Common myeloid progenitor, CD34-positive (primary cell): ENCODE data around the gene TNN. TPM values are rescaled to one million over a fixed set of nuclear protein-coding genes. Genes with fewer than 3 reads are reported as not detected.
"Not testable (repeated sequence)": the region's sequence is repeated elsewhere in the genome, so short reads cannot be mapped to it uniquely, and the experiment has no call there.

ENCODE experiments used
- CTCF ChIA-PET: fragments of 350-600 bp; sonication (Branson Sonifier 250); formaldehyde crosslinking; loops from one replicate; lab custom pipeline; 2021; ENCODE audit warnings: antibody characterized with exemption; lab: Charles Lee
- POLR2A ChIA-PET: fragments of 350-600 bp; sonication (Branson Sonifier 250); formaldehyde crosslinking; loops from one replicate; lab custom pipeline; 2021; ENCODE audit warnings: antibody characterized with exemption; lab: Charles Lee
- DNase-seq, 3 donors: peaks; one replicate each; pipeline versions ENCODE4 v3.0.0 to v3.0.0-alpha.2; 2013
- H3K27ac ChIP-seq, 2 experiments: 1 replicate in 1 of 2; 2 replicates in 1 of 2; pipeline ENCODE4 v1.7.0; 2013; ENCODE audit warnings: inconsistent platforms in 2 of 2, low read length in 2 of 2, mild to moderate bottlenecking in 2 of 2, low read depth in 1 of 2, moderate library complexity in 1 of 2; ENCODE audit not compliant: severe bottlenecking in 2 of 2, insufficient read depth in 1 of 2, poor library complexity in 1 of 2
- H3K27me3 ChIP-seq, 5 experiments: replicated peaks in 2 of 5; 1 replicate in 3 of 5; 2 replicates in 2 of 5; pipeline versions ENCODE4 v1.6.1 to v1.7.0; 2013; ENCODE audit warnings: low read length in 4 of 5, mild to moderate bottlenecking in 2 of 5, moderate library complexity in 2 of 5, inconsistent platforms in 1 of 5; ENCODE audit not compliant: insufficient read depth in 5 of 5, control insufficient read depth in 4 of 5
- H3K36me3 ChIP-seq, 4 experiments: 1 replicate in 2 of 4; 2 replicates in 2 of 4; pipeline versions ENCODE4 v1.6.1 to v1.7.0; 2013; ENCODE audit warnings: low read length in 3 of 4, control low read depth in 1 of 4, mild to moderate bottlenecking in 1 of 4; ENCODE audit not compliant: control insufficient read depth in 4 of 4, insufficient read depth in 4 of 4
- H3K4me1 ChIP-seq, 4 experiments: 1 replicate in 3 of 4; 2 replicates in 1 of 4; pipeline versions ENCODE4 v1.6.1 to v1.7.1; 2013; ENCODE audit warnings: low read length in 3 of 4, mild to moderate bottlenecking in 3 of 4, control low read depth in 1 of 4, inconsistent platforms in 1 of 4, moderate library complexity in 1 of 4; ENCODE audit not compliant: control insufficient read depth in 4 of 4, insufficient read depth in 4 of 4; ENCODE audit errors: control extremely low read depth in 1 of 4
- H3K4me3 ChIP-seq, 7 experiments: 1 replicate in 4 of 7; 2 replicates in 3 of 7; pipeline versions ENCODE4 v1.5.1 to v1.7.0; 2013; ENCODE audit warnings: mild to moderate bottlenecking in 7 of 7, low read length in 6 of 7, moderate library complexity in 6 of 7, inconsistent platforms in 2 of 7, low read depth in 2 of 7, control low read depth in 1 of 7; ENCODE audit not compliant: insufficient read depth in 4 of 7, control insufficient read depth in 1 of 7; ENCODE audit errors: extremely low read depth in 1 of 7
- H3K9me3 ChIP-seq, 5 experiments: 1 replicate in 4 of 5; 2 replicates in 1 of 5; pipeline versions ENCODE4 v1.6.1 to v1.7.1; 2013; ENCODE audit warnings: low read length in 4 of 5, mild to moderate bottlenecking in 2 of 5, inconsistent platforms in 1 of 5, low read depth in 1 of 5, moderate library complexity in 1 of 5; ENCODE audit not compliant: control insufficient read depth in 4 of 5, insufficient read depth in 2 of 5; ENCODE audit errors: control extremely low read depth in 1 of 5
- WGBS: methylation state at CpG from one replicate; pipeline ENCODE4 v1.1.5; 2013; ENCODE audit not compliant: insufficient coverage; 5-methylcytosine and 5-hydroxymethylcytosine counted together
- polyA plus RNA-seq: library from polyadenylated mRNA; unstranded; fragments of 120-200 nt; gene quantifications from one replicate; pipeline ENCODE4 v1.2.1, GENCODE V29; 2013

Gene TNN, protein sequence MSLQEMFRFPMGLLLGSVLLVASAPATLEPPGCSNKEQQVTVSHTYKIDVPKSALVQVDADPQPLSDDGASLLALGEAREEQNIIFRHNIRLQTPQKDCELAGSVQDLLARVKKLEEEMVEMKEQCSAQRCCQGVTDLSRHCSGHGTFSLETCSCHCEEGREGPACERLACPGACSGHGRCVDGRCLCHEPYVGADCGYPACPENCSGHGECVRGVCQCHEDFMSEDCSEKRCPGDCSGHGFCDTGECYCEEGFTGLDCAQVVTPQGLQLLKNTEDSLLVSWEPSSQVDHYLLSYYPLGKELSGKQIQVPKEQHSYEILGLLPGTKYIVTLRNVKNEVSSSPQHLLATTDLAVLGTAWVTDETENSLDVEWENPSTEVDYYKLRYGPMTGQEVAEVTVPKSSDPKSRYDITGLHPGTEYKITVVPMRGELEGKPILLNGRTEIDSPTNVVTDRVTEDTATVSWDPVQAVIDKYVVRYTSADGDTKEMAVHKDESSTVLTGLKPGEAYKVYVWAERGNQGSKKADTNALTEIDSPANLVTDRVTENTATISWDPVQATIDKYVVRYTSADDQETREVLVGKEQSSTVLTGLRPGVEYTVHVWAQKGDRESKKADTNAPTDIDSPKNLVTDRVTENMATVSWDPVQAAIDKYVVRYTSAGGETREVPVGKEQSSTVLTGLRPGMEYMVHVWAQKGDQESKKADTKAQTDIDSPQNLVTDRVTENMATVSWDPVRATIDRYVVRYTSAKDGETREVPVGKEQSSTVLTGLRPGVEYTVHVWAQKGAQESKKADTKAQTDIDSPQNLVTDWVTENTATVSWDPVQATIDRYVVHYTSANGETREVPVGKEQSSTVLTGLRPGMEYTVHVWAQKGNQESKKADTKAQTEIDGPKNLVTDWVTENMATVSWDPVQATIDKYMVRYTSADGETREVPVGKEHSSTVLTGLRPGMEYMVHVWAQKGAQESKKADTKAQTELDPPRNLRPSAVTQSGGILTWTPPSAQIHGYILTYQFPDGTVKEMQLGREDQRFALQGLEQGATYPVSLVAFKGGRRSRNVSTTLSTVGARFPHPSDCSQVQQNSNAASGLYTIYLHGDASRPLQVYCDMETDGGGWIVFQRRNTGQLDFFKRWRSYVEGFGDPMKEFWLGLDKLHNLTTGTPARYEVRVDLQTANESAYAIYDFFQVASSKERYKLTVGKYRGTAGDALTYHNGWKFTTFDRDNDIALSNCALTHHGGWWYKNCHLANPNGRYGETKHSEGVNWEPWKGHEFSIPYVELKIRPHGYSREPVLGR (N-terminal part only)
- polyA plus RNA-seq: not detected

DNA sequence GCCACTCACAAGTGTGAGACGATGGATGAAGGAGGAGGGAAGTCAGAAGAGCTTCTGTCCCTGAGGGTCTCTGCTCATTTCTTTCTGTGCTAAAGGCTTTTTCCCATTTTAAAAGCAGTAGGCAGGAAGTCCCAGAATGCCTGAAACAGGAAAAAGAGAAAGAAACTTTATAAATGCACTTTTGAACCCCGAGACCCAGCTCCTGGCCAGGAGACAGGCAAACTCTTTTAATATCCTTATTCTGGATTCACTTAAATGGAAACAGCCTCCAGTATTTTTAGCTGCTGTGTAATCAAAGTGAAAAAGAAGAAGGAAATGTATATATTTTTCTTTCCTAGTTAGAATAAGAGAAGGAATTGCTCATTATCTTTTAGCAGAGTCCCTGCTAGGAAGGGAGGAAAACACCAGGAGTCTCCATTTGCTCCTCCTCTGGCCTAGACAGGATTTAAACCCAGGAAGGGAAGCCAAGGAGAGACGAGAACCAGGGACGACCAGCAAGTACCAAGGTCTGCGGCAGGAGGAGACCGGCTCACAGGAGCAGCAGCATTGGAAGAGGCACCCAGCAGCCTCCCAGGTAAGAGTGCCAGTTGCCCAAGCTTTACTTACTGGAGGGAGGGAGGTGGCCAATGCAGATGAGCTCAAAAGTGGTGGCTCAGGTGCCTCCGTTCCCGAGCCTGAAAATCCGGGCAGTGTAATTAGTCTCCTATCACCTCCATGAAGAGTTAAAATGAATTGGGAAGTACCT is at the start of gene TNN:
TNN (plus strand) TSS at position 472 of the 745 bp plus-strand sequence. CDS start 9,586 bp downstream, outside the sequence.
- Histone ChIP-seq H3K9me3 (no peaks in the 10 kb centered on the region), H3K27ac (no peak within 1 kb of the TSS), H3K4me1 (peaks cover 3 to 20% (median 16%) of the 10 kb centered on the region in 4 experiments), H3K27me3 (no peaks in the 10 kb centered on the region), H3K36me3 (no peaks in the 10 kb centered on the region), H3K4me3 (no peak within 1 kb of the TSS)
- ChIA-PET POLR2A (interaction anchor here (0.6 kb wide), 1 partner anchor 36 kb away, joined by 3 read pairs; no protein-coding TSS in a partner anchor), CTCF (interaction anchor here (1.3 to 2.0 kb wide), 3 partner anchors 14 to 84 kb away, joined by 4 to 6 read pairs (median 5); no protein-coding TSS in a partner anchor)
- no peak for DNase-seq
- 95% methylated on average over 8 of the region's 9 CpGs for WGBS

GRCh38 chr1:175019524-175019923 is 48.1 kb upstream of the TNN start:
- no peak for DNase-seq
- H3K4me1 ChIP-seq: peaks cover 5 to 13% (median 10%) of the 10 kb centered on the region in 4 experiments
- no peaks in the 10 kb centered on the region for H3K9me3 ChIP-seq
- 100% methylated on average over 1 of the region's 3 CpGs for WGBS
- H3K27me3 ChIP-seq: no peaks in the 10 kb centered on the region
- ChIA-PET POLR2A (no interaction called here), CTCF (no interaction called here)
- no peak overlapping the region for H3K4me3 ChIP-seq
- H3K27ac ChIP-seq: peak overlapping the region in 1 of 2 experiments; percentile 12
- H3K36me3 ChIP-seq: peaks cover 7 to 42% (median 32%) of the 10 kb centered on the region in 4 experiments

GRCh38 chr1:175023043-175023921 is 44.4 kb upstream of the TNN start, which contains the start of gene MRPS14:
Gene MRPS14 (minus strand): TSS chr1:175023425. CDS start chr1:175023408, 17 bp downstream.
- Histone ChIP-seq H3K9me3 (no peaks in the 10 kb centered on the region), H3K4me3 (peak within 1 kb of the TSS; percentile 95 to 100 (median 100)), H3K27ac (peak within 1 kb of the TSS; percentile 94 to 97), H3K36me3 (peaks cover 0 to 8% (median 2%) of the 10 kb centered on the region in 4 experiments), H3K4me1 (peaks cover 5 to 13% (median 10%) of the 10 kb centered on the region in 4 experiments), H3K27me3 (no peaks in the 10 kb centered on the region)
- ChIA-PET POLR2A (interaction anchor here (0.6 to 1.8 kb wide), 6 partner anchors 9 to 224 kb away, joined by 3 to 10 read pairs (median 4); partner anchors contain the start of gene CACYBP), CTCF (interaction anchor here (0.7 to 2.5 kb wide), 9 partner anchors 11 to 129 kb away, joined by 3 to 8 read pairs (median 4); partner anchors contain the start of gene CACYBP)
- DNase-seq: peak; percentile 99 to 100 (median 100)
- WGBS: 2% methylated on average over 39 of the region's 42 CpGs

GRCh38 chr1:175023922-175024242 is 43.8 kb upstream of the TNN start:
- Histone ChIP-seq H3K27ac (peak overlapping the region; percentile 94 to 97), H3K4me1 (peaks cover 5 to 13% (median 10%) of the 10 kb centered on the region in 4 experiments), H3K4me3 (peak overlapping the region in 6 of 7 experiments; percentile 95 to 100 (median 100))
- not testable (repeated sequence) for DNase-seq, H3K9me3 ChIP-seq, H3K36me3 ChIP-seq, H3K27me3 ChIP-seq
- WGBS: 100% methylated on average over 2 of the region's 2 CpGs
- CTCF ChIA-PET: interaction anchor here (0.9 to 2.5 kb wide), 7 partner anchors 11 to 128 kb away, joined by 3 to 8 read pairs (median 4); partner anchors contain the start of gene CACYBP
- POLR2A ChIA-PET: interaction anchor here (1.1 to 1.8 kb wide), 4 partner anchors 9 to 28 kb away, joined by 3 to 10 read pairs (median 6); partner anchors contain the start of gene CACYBP

DNA sequence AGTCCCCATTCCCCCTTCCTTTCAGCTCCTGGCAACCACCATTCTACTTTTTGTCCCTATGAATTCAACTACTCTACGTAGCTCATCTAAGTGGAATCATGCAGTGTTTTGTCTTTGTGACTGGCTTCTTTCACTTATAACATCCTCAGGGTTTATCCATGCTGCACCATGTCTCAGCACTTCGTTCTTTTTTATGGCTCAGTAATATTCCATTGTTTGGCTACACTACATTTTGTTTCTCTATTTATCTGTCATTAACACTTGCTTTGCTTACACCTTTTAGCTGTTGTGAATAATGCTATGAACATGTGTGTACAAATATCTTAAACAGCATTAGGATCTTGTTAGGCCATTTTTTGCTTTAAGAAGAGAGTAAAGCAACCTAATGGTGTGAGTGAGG is 42.9 kb upstream of the TNN start:
- Histone ChIP-seq H3K27ac (no peak overlapping the region), H3K4me1 (peaks cover 5 to 18% (median 10%) of the 10 kb centered on the region in 4 experiments), H3K27me3 (no peaks in the 10 kb centered on the region), H3K9me3 (no peaks in the 10 kb centered on the region), H3K36me3 (peaks cover 0 to 6% (median 0%) of the 10 kb centered on the region in 4 experiments), H3K4me3 (no peak overlapping the region)
- 83% methylated on average over 2 of the region's 2 CpGs for whole genome bisulfite sequencing
- DNase-seq: no peak
- POLR2A ChIA-PET: no interaction called here
- CTCF ChIA-PET: interaction anchor here (1.3 to 2.5 kb wide), 4 partner anchors 59 to 130 kb away, joined by 3 to 7 read pairs (median 5); no protein-coding TSS in a partner anchor
